GM06990 (cell line): Measurements from ENCODE around the gene BDKRB1.

Experiments
- DNase-seq: peaks from one replicate; pipeline ENCODE4 v3.0.0-alpha.2; 2011; ENCODE audit not compliant: insufficient read length; ENCODE audit errors: extremely low read depth
- H3K27me3 ChIP-seq: replicated peaks from 2 replicates; pipeline ENCODE4 v1.6.0; 2011; ENCODE audit warnings: low read length; ENCODE audit not compliant: control insufficient read depth, insufficient read depth
- H3K36me3 ChIP-seq: 2 replicates; pipeline ENCODE4 v1.5.1; 2011; ENCODE audit warnings: low read length; ENCODE audit not compliant: control insufficient read depth, insufficient read depth
- H3K4me3 ChIP-seq: replicated peaks from 2 replicates; pipeline ENCODE4 v1.5.1; 2011; ENCODE audit warnings: low read depth, mild to moderate bottlenecking, control low read depth, low read length
- TF ChIP-seq, protein P1 (sequence below): IDR thresholded peaks from 2 replicates; pipeline ENCODE4 v1.5.1; 2011; ENCODE audit warnings: low read length, control low read depth, mild to moderate bottlenecking, inconsistent platforms; ENCODE audit not compliant: insufficient read depth, poor library complexity, severe bottlenecking

Gene BDKRB1

DNA sequence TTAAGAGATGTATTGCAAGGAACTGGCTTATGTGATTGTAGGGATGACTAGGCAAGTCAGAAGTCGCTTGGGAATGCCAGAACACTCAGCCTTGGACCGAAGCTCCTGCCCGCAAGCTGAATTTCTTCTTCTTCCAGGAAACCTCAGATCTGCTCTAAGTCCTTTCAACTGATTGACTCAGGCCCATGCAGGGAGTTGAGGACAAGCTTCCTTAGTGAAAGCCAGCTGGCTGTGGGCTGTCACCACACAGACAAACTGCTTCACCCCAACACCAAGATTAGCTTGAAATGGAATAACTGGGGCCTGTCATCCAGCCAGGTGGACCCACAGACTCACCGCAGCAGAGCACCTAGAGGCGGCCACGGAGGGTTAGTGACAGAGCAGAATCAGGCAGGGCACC lies 26.7 kb upstream of the BDKRB1 start:
- no peak for DNase-seq
- Histone ChIP-seq H3K4me3 (no peak overlapping the region), H3K36me3 (no peaks in the 10 kb centered on the region), H3K27me3 (no peaks in the 10 kb centered on the region; the same call in 1 of the 2 replicates)
- TF ChIP-seq, protein P1, sequence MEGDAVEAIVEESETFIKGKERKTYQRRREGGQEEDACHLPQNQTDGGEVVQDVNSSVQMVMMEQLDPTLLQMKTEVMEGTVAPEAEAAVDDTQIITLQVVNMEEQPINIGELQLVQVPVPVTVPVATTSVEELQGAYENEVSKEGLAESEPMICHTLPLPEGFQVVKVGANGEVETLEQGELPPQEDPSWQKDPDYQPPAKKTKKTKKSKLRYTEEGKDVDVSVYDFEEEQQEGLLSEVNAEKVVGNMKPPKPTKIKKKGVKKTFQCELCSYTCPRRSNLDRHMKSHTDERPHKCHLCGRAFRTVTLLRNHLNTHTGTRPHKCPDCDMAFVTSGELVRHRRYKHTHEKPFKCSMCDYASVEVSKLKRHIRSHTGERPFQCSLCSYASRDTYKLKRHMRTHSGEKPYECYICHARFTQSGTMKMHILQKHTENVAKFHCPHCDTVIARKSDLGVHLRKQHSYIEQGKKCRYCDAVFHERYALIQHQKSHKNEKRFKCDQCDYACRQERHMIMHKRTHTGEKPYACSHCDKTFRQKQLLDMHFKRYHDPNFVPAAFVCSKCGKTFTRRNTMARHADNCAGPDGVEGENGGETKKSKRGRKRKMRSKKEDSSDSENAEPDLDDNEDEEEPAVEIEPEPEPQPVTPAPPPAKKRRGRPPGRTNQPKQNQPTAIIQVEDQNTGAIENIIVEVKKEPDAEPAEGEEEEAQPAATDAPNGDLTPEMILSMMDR, result no peak

DNA sequence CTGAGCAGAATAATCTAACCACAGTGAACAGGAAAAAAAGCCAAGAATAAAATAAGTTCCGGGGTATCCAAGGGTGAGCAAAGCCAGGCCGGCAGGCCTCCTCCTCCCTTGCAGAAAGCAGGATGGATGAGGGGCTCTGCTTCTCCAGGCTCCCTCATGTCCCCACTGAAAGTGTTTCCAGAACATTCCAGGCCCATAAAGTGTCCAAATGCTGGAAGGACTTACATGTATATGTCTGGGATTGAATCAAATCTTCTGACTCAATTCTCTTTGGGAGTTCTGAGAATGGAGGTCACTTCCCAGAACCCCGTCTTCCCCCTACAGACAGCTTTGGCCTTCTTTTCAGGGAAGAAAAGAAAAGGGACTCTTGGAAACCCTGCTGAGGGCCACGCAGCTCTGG lies 25.0 kb upstream of the BDKRB1 start:
- Histone ChIP-seq H3K4me3 (no peak overlapping the region), H3K27me3 (no peaks in the 10 kb centered on the region; the same call in none of the 2 replicates), H3K36me3 (no peaks in the 10 kb centered on the region)

DNA sequence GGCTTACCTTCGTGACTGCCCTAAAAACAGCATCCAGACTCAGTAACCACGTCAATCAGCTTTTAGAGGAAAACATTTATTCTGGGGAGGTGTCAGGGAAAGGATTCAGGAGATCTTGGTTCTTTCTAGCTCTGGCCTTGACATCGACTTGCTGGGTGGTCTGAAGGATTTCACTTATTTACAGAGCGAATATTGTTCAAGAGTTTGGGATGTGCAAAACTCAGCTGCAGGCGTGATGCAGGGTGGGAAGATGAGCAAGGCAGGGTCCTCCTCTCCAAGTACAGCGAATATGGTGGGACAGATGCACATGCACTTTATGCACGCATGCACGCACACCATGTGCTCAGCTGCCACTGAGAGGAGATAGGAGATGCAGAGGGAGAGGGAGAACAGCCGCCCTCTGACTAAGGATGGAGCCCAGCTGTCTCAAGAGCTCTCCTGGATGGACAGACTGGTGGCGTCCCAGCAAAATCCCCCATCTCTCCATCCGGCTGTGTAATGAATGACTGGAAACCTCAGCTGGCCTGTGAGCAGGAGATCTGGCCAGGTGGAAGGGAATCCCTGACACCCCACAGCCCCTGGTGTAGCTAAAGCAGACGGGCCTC lies 24.4 kb upstream of the BDKRB1 start:
- no peak for DNase-seq
- Histone ChIP-seq H3K27me3 (no peaks in the 10 kb centered on the region; the same call in none of the 2 replicates), H3K4me3 (no peak overlapping the region), H3K36me3 (no peaks in the 10 kb centered on the region)
- TF ChIP-seq, protein P1, result no peak

More for the DNA sequence above, 25.0 kb upstream of the BDKRB1 start:
- DNase-seq, result no peak
- TF ChIP-seq, protein P1, result no peak

DNA sequence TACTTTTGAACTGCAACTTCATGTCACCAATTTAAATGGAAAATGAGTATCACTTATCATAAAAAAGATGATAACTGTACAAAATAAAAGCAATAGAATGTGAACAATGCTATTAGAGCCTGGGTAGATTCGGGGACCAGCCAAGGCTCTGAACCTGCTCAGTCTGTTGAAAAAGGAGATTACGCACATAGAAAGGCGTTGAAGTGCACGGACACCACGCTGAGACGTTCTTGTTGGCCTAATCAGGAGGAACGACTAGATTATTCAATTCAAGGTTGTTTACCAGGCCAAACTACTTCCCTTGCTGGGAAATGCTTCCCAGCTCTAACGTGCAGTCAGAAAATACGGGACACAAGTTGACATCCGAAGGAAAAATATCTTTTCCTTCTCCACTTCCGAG lies 23.5 kb upstream of the BDKRB1 start:
- TF ChIP-seq, protein P1, result no peak
- DNase-seq, result no peak
- Histone ChIP-seq H3K27me3 (no peaks in the 10 kb centered on the region; the same call in none of the 2 replicates), H3K36me3 (no peaks in the 10 kb centered on the region), H3K4me3 (no peak overlapping the region)

DNA sequence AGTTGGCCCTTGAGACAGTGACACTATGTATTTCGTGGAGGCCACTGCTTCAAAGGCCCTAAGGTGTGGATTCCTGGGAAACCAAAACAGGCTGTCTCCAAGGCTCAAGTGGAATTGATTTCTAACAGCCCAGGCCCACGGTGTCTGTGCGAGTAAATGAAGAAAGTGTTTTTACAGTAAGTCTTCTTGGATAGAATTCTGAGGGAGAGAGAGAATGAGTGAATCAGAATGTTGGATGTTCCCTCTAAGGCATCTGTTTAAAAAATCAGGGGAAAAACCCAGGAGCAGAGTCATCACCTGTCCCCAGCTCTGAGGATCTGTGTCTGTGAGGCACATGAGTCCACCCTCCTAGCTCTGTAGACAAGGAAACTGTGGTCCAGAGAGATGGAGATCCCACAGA lies 22.3 kb upstream of the BDKRB1 start:
- DNase-seq, result no peak
- no peak overlapping the region for H3K4me3 ChIP-seq
- no peaks in the 10 kb centered on the region for H3K36me3 ChIP-seq
- H3K27me3 ChIP-seq, result no peaks in the 10 kb centered on the region; the same call in none of the 2 replicates
- TF ChIP-seq, protein P1, result no peak

DNA sequence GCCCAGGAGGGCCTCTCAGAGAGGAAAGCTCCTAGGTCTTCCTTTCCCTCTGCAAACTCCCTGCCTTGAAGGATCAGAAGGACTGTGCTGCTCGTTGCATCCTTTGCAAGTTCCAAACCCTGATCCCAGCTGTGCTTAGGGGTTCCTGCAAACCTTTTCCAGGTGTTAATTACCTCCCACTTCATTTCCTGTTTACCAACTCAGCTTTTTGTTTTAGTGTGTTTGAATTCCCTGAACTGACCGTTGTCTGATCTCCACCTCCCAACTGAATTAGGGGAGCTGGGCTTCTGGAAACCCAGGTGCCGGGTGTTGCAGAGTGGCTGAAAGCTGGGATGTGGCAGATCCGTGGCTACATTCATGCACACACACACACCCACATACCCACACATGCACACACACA lies 20.6 kb upstream of the BDKRB1 start:
- no peak overlapping the region for H3K4me3 ChIP-seq
- TF ChIP-seq, protein P1, result no peak
- no peaks in the 10 kb centered on the region for H3K36me3 ChIP-seq
- no peak for DNase-seq
- H3K27me3 ChIP-seq, result no peaks in the 10 kb centered on the region; the same call in none of the 2 replicates
